Gastrocnemius medialis (tissue), 4 donors: ENCODE measurements around the gene RBX1. TPM values are rescaled to one million over a fixed set of nuclear protein-coding genes. Genes with fewer than 3 reads are reported as not detected.
"Not testable (repeated sequence)": the region's sequence is repeated elsewhere in the genome, so short reads cannot be mapped to it uniquely, and the experiment has no call there.

Experiments
- ATAC-seq, 2 donors: fragments of 150-250 bp; one replicate each; pipeline ENCODE4 v1.9.1; 2016
- DNase-seq, 2 donors: peaks; one replicate each; pipeline ENCODE4 v3.0.0-alpha.2; 2019
- H3K27ac ChIP-seq, 4 donors: fragments of 200-600 bp; sonication (generic); 1 replicate in 1 of 4; 2 replicates in 3 of 4; pipeline ENCODE4 v1.5.1; 2016 to 2018; ENCODE audit warnings: mild to moderate bottlenecking in 2 of 4, moderate library complexity in 1 of 4
- H3K27me3 ChIP-seq, 3 donors: fragments of 200-600 bp; sonication (generic) in 2 of 3; 1 replicate in 1 of 3; 2 replicates in 2 of 3; pipeline versions ENCODE4 v1.5.1 to v1.6.0; 2016 to 2019; ENCODE audit warnings: mild to moderate bottlenecking in 1 of 3, moderate library complexity in 1 of 3
- H3K36me3 ChIP-seq, 2 donors: fragments of 200-600 bp; sonication (generic) in 1 of 2; one replicate each; pipeline ENCODE4 v1.5.1; 2017 to 2018
- H3K4me1 ChIP-seq, 2 donors: fragments of 200-600 bp; sonication (generic) in 1 of 2; one replicate each; pipeline ENCODE4 v1.5.1; 2016 to 2017; ENCODE audit warnings: mild to moderate bottlenecking in 2 of 2
- H3K4me3 ChIP-seq, 4 donors: fragments of 200-600 bp; sonication (generic) in 3 of 4; 1 replicate in 1 of 4; 2 replicates in 3 of 4; pipeline ENCODE4 v1.5.1; 2016 to 2019; ENCODE audit warnings: mild to moderate bottlenecking in 2 of 4
- H3K9me3 ChIP-seq, 3 donors: fragments of 200-600 bp; sonication (generic) in 2 of 3; 1 replicate in 1 of 3; 2 replicates in 2 of 3; pipeline ENCODE4 v1.5.1; 2016 to 2019
- CTCF ChIP-seq, 5 experiments: fragments of 450-650 bp in 3 of 5; fragments of 200-600 bp in 2 of 5; sonication (generic) in 2 of 5; IDR thresholded peaks in 4 of 5; conservative IDR thresholded peaks in 1 of 5; 1 replicate in 4 of 5; 2 replicates in 1 of 5; pipeline ENCODE4 v1.5.1; 2016 to 2019; ENCODE audit warnings: antibody characterized with exemption in 5 of 5, mild to moderate bottlenecking in 3 of 5, moderate library complexity in 3 of 5
- POLR2A ChIP-seq, 2 donors: fragments of 450-650 bp; IDR thresholded peaks; one replicate each; pipeline ENCODE4 v1.6.1; 2017; ENCODE audit warnings: antibody characterized with exemption in 2 of 2, mild to moderate bottlenecking in 2 of 2, moderate library complexity in 2 of 2
- in situ Hi-C, 4 donors: fragments of 200-750 bp; cut with MboI; loops; one replicate each; pipeline versions ENCODE4 v1.15.0 to v1.8.0; 2017; ENCODE audit warnings: low sequenced_read_pairs in 4 of 4
- intact Hi-C: fragments of 100-400 bp; cut with DNase I; formaldehyde crosslinking; loops from one replicate; pipeline ENCODE4 v1.15.1; 2023; ENCODE audit warnings: low total_unique reads
- total RNA-seq, 4 donors: library from RNA; depleted of rRNA; stranded (reverse); fragments of >200 nt; gene quantifications; one replicate each; pipeline versions ENCODE4 v1.1.0 to v1.2.3, GENCODE V29; 2016

The RBX1 gene
- total RNA-seq, result 10 to 100 TPM; 36.1 to 53.0 (median 46.7) TPM

GRCh38 chr22:40950962-40951794 lies at the start of gene RBX1:
Gene RBX1, plus strand, starts transcription at chr22:40951378. Its CDS starts 21 bp downstream, at chr22:40951399.
- peak; percentile 94 to 95 for ATAC-seq
- peaks cover 0 to 16% of the 10 kb centered on the region in 2 donors for H3K36me3 ChIP-seq
- TF ChIP-seq CTCF (IDR thresholded peaks at IDR 0.05 in 4 of 5, conservative IDR thresholded peaks at IDR 0.05 in 1 of 5) (no peak), POLR2A (IDR thresholded peaks at IDR 0.05) (peak; percentile 72 to 77)
- in situ Hi-C loops (loop anchor here in 2 of 4 donors (5.0 to 10.0 kb wide), 3 partner anchors 71 to 136 kb away; no protein-coding TSS in a partner anchor), intact Hi-C loops (loop anchor here (1.0 to 5.0 kb wide), 7 partner anchors 71 to 430 kb away; partner anchors contain the start of genes L3MBTL2, RANGAP1, TEF and XPNPEP3)
- peaks cover 24 to 30% of the 10 kb centered on the region in 2 donors for H3K4me1 ChIP-seq
- peak; percentile 98 for DNase-seq
- H3K9me3 ChIP-seq, result no peaks in the 10 kb centered on the region
- peak within 1 kb of the TSS; percentile 67 to 99 (median 88) for H3K4me3 ChIP-seq
- H3K27me3 ChIP-seq, result no peaks in the 10 kb centered on the region
- peak within 1 kb of the TSS; percentile 79 to 97 (median 92) for H3K27ac ChIP-seq

- Histone ChIP-seq H3K27ac (no peak overlapping the region), H3K9me3 (no peaks in the 10 kb centered on the region), H3K36me3 (peaks cover 0 to 23% of the 10 kb centered on the region in 2 donors), H3K4me3 (no peak overlapping the region), H3K4me1 (no peaks in the 10 kb centered on the region), H3K27me3 (no peaks in the 10 kb centered on the region)
- TF ChIP-seq CTCF (IDR thresholded peaks at IDR 0.05 in 4 of 5, conservative IDR thresholded peaks at IDR 0.05 in 1 of 5), result no peak
- no peak for TF ChIP-seq POLR2A (IDR thresholded peaks at IDR 0.05)
- in situ Hi-C loops (no loop called here), intact Hi-C loops (no loop called here)
- ATAC-seq (no peak), DNase-seq (no peak)
Measured at GRCh38 chr22:40904101-40904500, 47.1 kb upstream of the RBX1 start.

GRCh38 chr22:40908895-40909294 lies 42.3 kb upstream of the RBX1 start:
- no peak for DNase-seq
- Histone ChIP-seq H3K36me3 (peaks cover 0 to 63% of the 10 kb centered on the region in 2 donors), H3K27me3 (no peaks in the 10 kb centered on the region), H3K9me3 (no peaks in the 10 kb centered on the region), H3K4me3 (no peak overlapping the region), H3K27ac (no peak overlapping the region), H3K4me1 (no peaks in the 10 kb centered on the region)
- TF ChIP-seq CTCF (IDR thresholded peaks at IDR 0.05 in 4 of 5, conservative IDR thresholded peaks at IDR 0.05 in 1 of 5) (no peak), POLR2A (IDR thresholded peaks at IDR 0.05) (no peak)
- in situ Hi-C loops (no loop called here), intact Hi-C loops (no loop called here)
- no peak for ATAC-seq

GRCh38 chr22:40911772-40912171 lies 39.4 kb upstream of the RBX1 start:
- no peaks in the 10 kb centered on the region for H3K4me1 ChIP-seq
- TF ChIP-seq CTCF (IDR thresholded peaks at IDR 0.05 in 4 of 5, conservative IDR thresholded peaks at IDR 0.05 in 1 of 5), result no peak
- no peak for TF ChIP-seq POLR2A (IDR thresholded peaks at IDR 0.05)
- in situ Hi-C loops (no loop called here), intact Hi-C loops (no loop called here)
- H3K4me3 ChIP-seq, result no peak overlapping the region
- H3K27ac ChIP-seq, result no peak overlapping the region
- no peaks in the 10 kb centered on the region for H3K9me3 ChIP-seq
- H3K27me3 ChIP-seq, result no peaks in the 10 kb centered on the region
- peaks cover 0 to 81% of the 10 kb centered on the region in 2 donors for H3K36me3 ChIP-seq
- ATAC-seq (no peak), DNase-seq (no peak)

- in situ Hi-C loops, intact Hi-C loops: not testable (repeated sequence)
- H3K36me3 ChIP-seq, result peaks cover 0 to 84% of the 10 kb centered on the region in 2 donors
Measured at GRCh38 chr22:40912987-40913386, 38.2 kb upstream of the RBX1 start.

More at GRCh38 chr22:40912987-40913386, 38.2 kb upstream of the RBX1 start:
- not testable (repeated sequence) for H3K4me1 ChIP-seq, H3K27ac ChIP-seq, H3K27me3 ChIP-seq, ATAC-seq, DNase-seq, H3K9me3 ChIP-seq, H3K4me3 ChIP-seq
